Cardiac fibroblast (primary cell): ENCODE data around the gene CRYBA2.

Experiments
- DNase-seq, 2 donors: peaks; one replicate each; pipeline versions ENCODE4 v3.0.0 to v3.0.0-alpha.2; 2010; ENCODE audit warnings: low read depth in 2 of 2
- H3K4me3 ChIP-seq, 2 donors: replicated peaks in 1 of 2; 1 replicate in 1 of 2; 2 replicates in 1 of 2; pipeline ENCODE4 v1.5.1; 2011; ENCODE audit warnings: low read depth in 2 of 2, low read length in 2 of 2, mild to moderate bottlenecking in 2 of 2, moderate library complexity in 1 of 2
- TF ChIP-seq, protein P1 (sequence below): IDR thresholded peaks from one replicate; pipeline ENCODE4 v1.5.1; 2011; ENCODE audit warnings: low read depth, mild to moderate bottlenecking, low read length, inconsistent platforms

The CRYBA2 gene

GRCh38 chr2:218983263-218983933, 9.8 kb downstream of the CRYBA2 start:
- no peak for DNase-seq
- TF ChIP-seq, protein P1, sequence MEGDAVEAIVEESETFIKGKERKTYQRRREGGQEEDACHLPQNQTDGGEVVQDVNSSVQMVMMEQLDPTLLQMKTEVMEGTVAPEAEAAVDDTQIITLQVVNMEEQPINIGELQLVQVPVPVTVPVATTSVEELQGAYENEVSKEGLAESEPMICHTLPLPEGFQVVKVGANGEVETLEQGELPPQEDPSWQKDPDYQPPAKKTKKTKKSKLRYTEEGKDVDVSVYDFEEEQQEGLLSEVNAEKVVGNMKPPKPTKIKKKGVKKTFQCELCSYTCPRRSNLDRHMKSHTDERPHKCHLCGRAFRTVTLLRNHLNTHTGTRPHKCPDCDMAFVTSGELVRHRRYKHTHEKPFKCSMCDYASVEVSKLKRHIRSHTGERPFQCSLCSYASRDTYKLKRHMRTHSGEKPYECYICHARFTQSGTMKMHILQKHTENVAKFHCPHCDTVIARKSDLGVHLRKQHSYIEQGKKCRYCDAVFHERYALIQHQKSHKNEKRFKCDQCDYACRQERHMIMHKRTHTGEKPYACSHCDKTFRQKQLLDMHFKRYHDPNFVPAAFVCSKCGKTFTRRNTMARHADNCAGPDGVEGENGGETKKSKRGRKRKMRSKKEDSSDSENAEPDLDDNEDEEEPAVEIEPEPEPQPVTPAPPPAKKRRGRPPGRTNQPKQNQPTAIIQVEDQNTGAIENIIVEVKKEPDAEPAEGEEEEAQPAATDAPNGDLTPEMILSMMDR: no peak
- no peak overlapping the region for H3K4me3 ChIP-seq

- TF ChIP-seq, protein P1: no peak
- no peak overlapping the region for H3K4me3 ChIP-seq
- DNase-seq: no peak
Measured at GRCh38 chr2:218982586-218983262, 10.5 kb downstream of the CRYBA2 start.

GRCh38 chr2:218981881-218982585, 11.2 kb downstream of the CRYBA2 start:
- H3K4me3 ChIP-seq: peak overlapping the region in 1 of 2 donors; percentile 21
- TF ChIP-seq, protein P1: no peak
- DNase-seq: peak in 1 of 2 donors; percentile 20

DNA sequence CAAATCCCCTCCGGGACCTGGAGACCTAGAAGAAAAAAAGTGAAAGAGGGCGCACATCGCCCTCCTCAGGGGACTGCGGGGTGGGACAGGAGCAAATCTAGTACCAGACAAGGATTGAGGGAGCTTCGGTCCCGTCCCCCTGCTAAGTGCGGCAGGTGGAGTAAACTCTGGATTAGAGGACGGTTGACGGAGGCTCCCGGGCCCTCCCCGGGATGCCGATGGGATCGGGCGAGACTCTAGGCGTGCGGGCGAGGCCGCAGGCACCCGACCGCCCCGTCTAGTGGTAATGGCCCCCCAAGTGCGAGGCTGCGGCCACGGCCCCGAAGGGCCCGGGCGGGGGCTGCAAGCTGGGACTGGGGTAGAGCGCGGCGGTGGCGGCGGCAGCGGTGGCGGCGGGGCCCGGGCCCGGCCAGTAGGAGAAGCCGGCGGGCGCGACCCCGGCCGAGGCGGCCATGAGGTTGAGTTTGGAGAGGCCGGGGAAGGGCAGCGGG, 11.8 kb downstream of the CRYBA2 start:
- TF ChIP-seq, protein P1: no peak
- DNase-seq: no peak
- no peak overlapping the region for H3K4me3 ChIP-seq

DNA sequence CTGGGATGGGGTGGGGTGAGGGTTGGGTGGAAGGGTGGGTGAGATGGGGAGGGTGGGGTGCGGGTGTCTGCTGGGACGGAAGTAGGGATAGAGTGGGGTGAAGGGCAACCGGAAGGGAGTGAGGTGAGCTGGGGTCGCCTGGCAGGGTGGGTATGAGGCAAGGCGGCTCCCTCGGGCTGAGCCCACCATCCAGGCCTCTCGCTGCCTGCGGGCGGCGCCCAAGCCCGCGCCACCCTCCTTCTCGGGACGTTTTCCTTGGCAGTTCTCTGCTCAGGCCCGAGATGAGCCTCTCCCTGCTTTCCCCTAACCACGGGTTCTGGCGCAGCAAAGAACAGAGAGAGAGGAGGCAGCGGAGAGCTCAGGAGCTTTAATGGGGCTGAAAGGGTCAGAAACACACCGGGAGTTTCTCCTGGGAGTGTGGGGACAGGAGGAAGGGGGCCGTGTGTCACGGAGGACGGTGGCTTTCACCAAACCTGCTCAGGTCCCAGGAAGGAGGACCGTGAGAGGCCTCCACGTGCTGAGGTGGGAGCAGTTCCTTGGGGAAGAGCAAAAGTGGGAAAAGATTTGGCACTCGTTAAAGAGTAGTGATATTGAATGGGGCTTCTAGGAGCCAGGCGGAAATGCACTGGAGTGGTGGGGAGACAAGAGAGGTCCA, 12.4 kb downstream of the CRYBA2 start:
- no peak for DNase-seq
- TF ChIP-seq, protein P1: no peak
- no peak overlapping the region for H3K4me3 ChIP-seq

- DNase-seq: peak; percentile 83 to 84
- TF ChIP-seq, protein P1: peak; percentile 84
- peak overlapping the region; percentile 22 to 32 for H3K4me3 ChIP-seq
Measured at GRCh38 chr2:218979846-218980734, 13.1 kb downstream of the CRYBA2 start.
